PFSK-1 (cell line): ENCODE results near the gene ZEB2.

Experiments
- FOXP2 ChIP-seq: optimal IDR thresholded peaks from 2 replicates; pipeline ENCODE3; 2011; ENCODE audit warnings: borderline replicate concordance, control low read depth, inconsistent platforms; ENCODE audit not compliant: insufficient read depth; ENCODE audit errors: extremely low read length, extremely low read depth
- POLR2AphosphoS5 ChIP-seq: IDR thresholded peaks from 2 replicates; pipeline ENCODE4 v1.6.1; 2012; ENCODE audit warnings: low read depth, mild to moderate bottlenecking, control low read depth, low read length, moderate library complexity
- REST ChIP-seq, 2 experiments: IDR thresholded peaks; 2 replicates each; pipeline versions ENCODE4 v1.6.1 to v1.8.0; 2011 to 2012; ENCODE audit warnings: low read depth in 2 of 2, low read length in 2 of 2, control low read depth in 1 of 2, inconsistent platforms in 1 of 2, mild to moderate bottlenecking in 1 of 2, moderate library complexity in 1 of 2; ENCODE audit not compliant: insufficient read depth in 1 of 2
- SIN3A ChIP-seq: IDR thresholded peaks from 2 replicates; pipeline ENCODE4 v1.6.1; 2012; ENCODE audit warnings: mild to moderate bottlenecking, low read length, moderate library complexity, borderline replicate concordance; ENCODE audit not compliant: insufficient read depth
- TAF1 ChIP-seq: IDR thresholded peaks from 2 replicates; pipeline ENCODE4 v1.6.1; 2012; ENCODE audit warnings: low read length, control low read depth, borderline replicate concordance; ENCODE audit not compliant: insufficient read depth

GRCh38 chr2:144343145-144343544 lies 176.8 kb downstream of the ZEB2 start:
- no peak for TF ChIP-seq POLR2AphosphoS5
- TF ChIP-seq REST (IDR thresholded peaks at IDR 0.05; ENCODE audit: insufficient read depth in 1 of 2, low read depth in 2 of 2, low read length in 2 of 2): no peak
- no peak for TF ChIP-seq TAF1
- TF ChIP-seq SIN3A: no peak
- no peak for TF ChIP-seq FOXP2
